ENCODE data around the gene SCRN1. TPM values are rescaled to one million over a fixed set of nuclear protein-coding genes. Genes with fewer than 3 reads are reported as not detected.
A peak's percentile ranks its signal among the peaks of the same experiment; 100 is the strongest.

Gene SCRN1
- total and polyA plus RNA-seq, 7 experiments from 2014 or later, result 1.6 to 8.7 (median 2.3) TPM

DNA sequence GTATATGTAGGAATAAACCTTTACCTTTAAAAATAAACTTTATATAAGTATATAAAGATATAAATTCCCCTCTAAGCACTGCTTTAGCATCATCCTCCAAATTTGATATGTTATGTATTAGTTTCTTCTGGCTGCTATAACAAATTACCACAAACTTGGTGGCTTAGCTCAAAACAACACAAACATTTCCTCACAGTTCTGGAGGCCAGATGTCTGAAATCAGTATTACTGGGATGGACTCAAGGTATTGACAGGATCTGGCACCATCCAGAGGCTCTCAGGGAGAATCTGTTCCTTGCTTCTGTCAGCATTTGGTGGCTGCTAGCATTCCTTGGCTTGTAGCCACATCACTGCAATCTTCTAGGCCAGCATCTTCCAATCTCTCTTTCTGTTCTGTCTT, 6.7 kb upstream of the SCRN1 start:
- Histone ChIP-seq H3K27me3 (ENCODE audit: control insufficient read depth in 2 of 2, insufficient read depth in 2 of 2, low read length in 2 of 2) (peaks cover 0 to 7% of the 10 kb centered on the region in 2 donors), H3K9me3 (ENCODE audit: control insufficient read depth in 2 of 3, low read length in 3 of 3) (peaks cover 0 to 11% (median 0%) of the 10 kb centered on the region in 3 experiments), H3K4me1 (ENCODE audit: control insufficient read depth in 2 of 2, insufficient read depth in 2 of 2, low read length in 2 of 2) (no peaks in the 10 kb centered on the region), H3K36me3 (ENCODE audit: control insufficient read depth in 2 of 3, insufficient read depth in 3 of 3, low read length in 3 of 3) (no peaks in the 10 kb centered on the region), H3K4me3 (ENCODE audit: low read length) (no peak overlapping the region), H3K27ac (ENCODE audit: low read depth, low read length) (no peak overlapping the region)
- DNase-seq, result no peak
- no peak overlapping the region for H3K4me3 Mint-ChIP-seq
- POLR2A ChIA-PET, result no interaction called here
- H3K27me3 Mint-ChIP-seq, result peaks cover 49 to 72% (median 61%) of the 10 kb centered on the region in 5 donors
- no peak overlapping the region for H3K27ac Mint-ChIP-seq
- H3K4me1 Mint-ChIP-seq, result no peaks in the 10 kb centered on the region
- no peak for ATAC-seq
- CTCF ChIA-PET, result interaction anchor here (0.5 kb wide), 1 partner anchor 353 kb away, joined by 3 read pairs; no protein-coding TSS in a partner anchor
- peaks cover 5 to 60% (median 19%) of the 10 kb centered on the region in 11 donors for H3K9me3 Mint-ChIP-seq
- H3K36me3 Mint-ChIP-seq, result peaks cover 0 to 16% (median 10%) of the 10 kb centered on the region in 5 donors
- intact Hi-C loops (cut with micrococcal nuclease), result no loop called here

DNA sequence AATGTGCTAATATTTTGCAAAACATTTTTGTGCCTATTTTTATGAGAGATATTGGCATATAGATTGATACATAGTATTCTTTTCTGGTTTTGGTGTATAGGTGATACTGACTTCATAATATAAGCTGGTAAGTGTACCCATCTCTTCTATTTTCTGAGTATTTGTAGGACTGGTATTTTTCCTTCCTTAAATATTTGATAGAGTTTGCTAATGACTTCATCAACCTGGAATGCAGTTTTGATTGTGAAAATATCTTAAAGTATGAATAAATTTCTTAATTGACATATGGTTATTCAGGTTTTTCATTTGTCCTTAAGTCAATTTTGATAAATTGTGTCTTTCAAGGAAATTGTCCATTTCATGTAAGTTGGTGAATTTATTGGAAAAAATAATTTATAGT, 6.1 kb upstream of the SCRN1 start:
- POLR2A ChIA-PET, result no interaction called here
- H3K27me3 Mint-ChIP-seq, result peaks cover 53 to 72% (median 62%) of the 10 kb centered on the region in 5 donors
- no peaks in the 10 kb centered on the region for H3K4me1 Mint-ChIP-seq
- peaks cover 0 to 7% of the 10 kb centered on the region in 2 donors for H3K27me3 ChIP-seq (ENCODE audit: control insufficient read depth in 2 of 2, insufficient read depth in 2 of 2, low read length in 2 of 2)
- H3K4me3 ChIP-seq (ENCODE audit: low read length), result no peak overlapping the region
- no peak for DNase-seq
- H3K36me3 ChIP-seq (ENCODE audit: control insufficient read depth in 2 of 3, insufficient read depth in 3 of 3, low read length in 3 of 3), result no peaks in the 10 kb centered on the region
- no peak overlapping the region for H3K4me3 Mint-ChIP-seq
- peaks cover 5 to 60% (median 21%) of the 10 kb centered on the region in 11 donors for H3K9me3 Mint-ChIP-seq
- no peak for ATAC-seq
- intact Hi-C loops (cut with micrococcal nuclease), result no loop called here
- H3K27ac Mint-ChIP-seq, result no peak overlapping the region
- no peaks in the 10 kb centered on the region for H3K4me1 ChIP-seq (ENCODE audit: control insufficient read depth in 2 of 2, insufficient read depth in 2 of 2, low read length in 2 of 2)
- no peak overlapping the region for H3K27ac ChIP-seq (ENCODE audit: low read depth, low read length)
- peaks cover 0 to 11% (median 0%) of the 10 kb centered on the region in 3 experiments for H3K9me3 ChIP-seq (ENCODE audit: control insufficient read depth in 2 of 3, low read length in 3 of 3)
- H3K36me3 Mint-ChIP-seq, result peaks cover 0 to 16% (median 10%) of the 10 kb centered on the region in 5 donors
- CTCF ChIA-PET, result no interaction called here

DNA sequence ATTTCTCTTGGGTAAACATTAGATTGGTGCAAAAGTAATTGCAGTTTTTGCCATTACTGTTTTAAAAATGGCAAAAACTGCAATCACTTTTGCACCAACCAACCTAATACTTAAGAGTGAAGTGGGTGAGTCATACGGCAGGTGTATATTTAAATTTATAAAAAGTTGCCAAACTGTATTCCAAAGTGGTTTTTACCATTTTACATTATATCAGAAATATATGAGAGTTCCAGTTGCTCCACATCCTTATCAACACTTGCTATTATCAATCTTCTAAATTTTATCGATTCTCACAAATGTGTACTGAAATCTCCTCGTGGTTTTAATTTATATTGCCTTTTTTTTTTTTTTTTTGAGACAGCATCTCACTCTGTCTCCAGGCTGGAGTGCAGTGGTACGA, 3.5 kb upstream of the SCRN1 start:
- peaks cover 3 to 4% of the 10 kb centered on the region in 2 donors for H3K27me3 ChIP-seq (ENCODE audit: control insufficient read depth in 2 of 2, insufficient read depth in 2 of 2, low read length in 2 of 2)
- Mint-ChIP-seq H3K36me3 (peaks cover 0 to 16% (median 4%) of the 10 kb centered on the region in 5 donors), H3K9me3 (peaks cover 5 to 56% (median 23%) of the 10 kb centered on the region in 11 donors), H3K4me1 (peaks cover 5 to 10% (median 6%) of the 10 kb centered on the region in 7 donors), H3K4me3 (no peak overlapping the region), H3K27ac (no peak overlapping the region), H3K27me3 (peaks cover 54 to 70% (median 57%) of the 10 kb centered on the region in 5 donors)
- H3K36me3 ChIP-seq (ENCODE audit: control insufficient read depth in 2 of 3, insufficient read depth in 3 of 3, low read length in 3 of 3), result peaks cover 0 to 3% (median 0%) of the 10 kb centered on the region in 3 experiments
- ChIA-PET CTCF (no interaction called here), POLR2A (no interaction called here)
- H3K4me3 ChIP-seq (ENCODE audit: low read length), result no peak overlapping the region
- H3K9me3 ChIP-seq (ENCODE audit: control insufficient read depth in 2 of 3, low read length in 3 of 3), result peaks cover 0 to 11% (median 0%) of the 10 kb centered on the region in 3 experiments
- ATAC-seq (no peak), DNase-seq (no peak)
- intact Hi-C loops (cut with micrococcal nuclease), result no loop called here
- no peaks in the 10 kb centered on the region for H3K4me1 ChIP-seq (ENCODE audit: control insufficient read depth in 2 of 2, insufficient read depth in 2 of 2, low read length in 2 of 2)
- no peak overlapping the region for H3K27ac ChIP-seq (ENCODE audit: low read depth, low read length)

DNA sequence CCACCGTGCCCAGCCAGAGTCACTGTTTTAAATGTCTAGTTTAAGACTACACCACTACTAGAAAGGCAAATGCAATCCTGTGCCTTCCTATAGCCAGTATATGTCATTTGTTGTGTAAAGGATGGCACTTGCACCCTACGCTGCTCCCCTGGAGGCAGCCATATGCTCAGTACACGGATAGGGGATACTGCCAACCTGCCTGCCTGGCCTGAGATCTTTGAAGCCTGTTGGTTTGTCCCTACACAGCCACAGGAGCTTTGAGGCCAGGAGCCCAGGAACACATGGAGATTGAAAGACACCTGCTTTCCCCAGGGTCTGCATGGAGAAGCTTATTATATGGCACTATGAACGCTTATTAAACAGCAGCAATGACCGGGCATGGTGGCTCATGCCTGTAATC, 2.3 kb upstream of the SCRN1 start:
- Histone ChIP-seq H3K4me3 (ENCODE audit: low read length) (no peak overlapping the region), H3K36me3 (ENCODE audit: control insufficient read depth in 2 of 3, insufficient read depth in 3 of 3, low read length in 3 of 3) (peaks cover 0 to 3% (median 0%) of the 10 kb centered on the region in 3 experiments), H3K27me3 (ENCODE audit: control insufficient read depth in 2 of 2, insufficient read depth in 2 of 2, low read length in 2 of 2) (peaks cover 1 to 7% of the 10 kb centered on the region in 2 donors), H3K9me3 (ENCODE audit: control insufficient read depth in 2 of 3, low read length in 3 of 3) (peaks cover 0 to 11% (median 0%) of the 10 kb centered on the region in 3 experiments), H3K27ac (ENCODE audit: low read depth, low read length) (no peak overlapping the region), H3K4me1 (ENCODE audit: control insufficient read depth in 2 of 2, insufficient read depth in 2 of 2, low read length in 2 of 2) (no peaks in the 10 kb centered on the region)
- DNase-seq (no peak), ATAC-seq (no peak)
- Mint-ChIP-seq H3K27ac (no peak overlapping the region), H3K4me1 (peaks cover 6 to 15% (median 7%) of the 10 kb centered on the region in 7 donors), H3K27me3 (peaks cover 56 to 73% (median 59%) of the 10 kb centered on the region in 5 donors), H3K4me3 (no peak overlapping the region), H3K9me3 (peaks cover 5 to 45% (median 17%) of the 10 kb centered on the region in 11 donors), H3K36me3 (peaks cover 0 to 14% (median 4%) of the 10 kb centered on the region in 5 donors)
- CTCF ChIA-PET, result no interaction called here
- POLR2A ChIA-PET, result no interaction called here
- intact Hi-C loops (cut with micrococcal nuclease), result no loop called here

DNA sequence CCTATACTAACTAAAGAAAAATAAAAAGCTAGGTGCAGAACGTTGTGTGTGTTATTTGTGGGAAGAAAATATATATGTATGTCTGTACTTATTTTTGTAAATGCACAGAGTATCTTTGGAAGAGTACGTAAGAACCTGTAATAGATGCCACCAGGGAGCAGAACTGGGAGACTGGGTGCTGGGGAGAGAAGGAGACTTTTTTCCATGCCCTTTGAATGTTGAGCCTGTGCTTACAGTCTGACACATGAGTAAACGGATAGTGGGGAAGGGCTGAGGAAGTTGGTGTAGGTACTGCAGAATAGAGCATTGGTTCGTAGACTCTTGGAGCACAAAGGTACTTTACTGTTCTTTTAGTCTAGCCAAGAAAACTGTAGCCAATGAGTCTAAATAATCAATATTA, 1.3 kb upstream of the SCRN1 start:
- peaks cover 0 to 4% (median 0%) of the 10 kb centered on the region in 3 experiments for H3K9me3 ChIP-seq (ENCODE audit: control insufficient read depth in 2 of 3, low read length in 3 of 3)
- no peak overlapping the region for H3K4me3 ChIP-seq (ENCODE audit: low read length)
- ATAC-seq (no peak), DNase-seq (no peak)
- no peak overlapping the region for H3K27ac ChIP-seq (ENCODE audit: low read depth, low read length)
- intact Hi-C loops (cut with micrococcal nuclease), result no loop called here
- Mint-ChIP-seq H3K4me1 (peaks cover 6 to 15% (median 7%) of the 10 kb centered on the region in 7 donors), H3K27me3 (peaks cover 48 to 67% (median 57%) of the 10 kb centered on the region in 5 donors), H3K36me3 (peaks cover 0 to 9% (median 3%) of the 10 kb centered on the region in 5 donors), H3K4me3 (peak overlapping the region in 9 of 10 donors; percentile 0 to 84 (median 63)), H3K27ac (no peak overlapping the region), H3K9me3 (peaks cover 0 to 35% (median 13%) of the 10 kb centered on the region in 11 donors)
- H3K27me3 ChIP-seq (ENCODE audit: control insufficient read depth in 2 of 2, insufficient read depth in 2 of 2, low read length in 2 of 2), result peaks cover 0 to 7% of the 10 kb centered on the region in 2 donors
- ChIA-PET CTCF (no interaction called here), POLR2A (no interaction called here)
- H3K4me1 ChIP-seq (ENCODE audit: control insufficient read depth in 2 of 2, insufficient read depth in 2 of 2, low read length in 2 of 2), result no peaks in the 10 kb centered on the region
- peaks cover 0 to 3% (median 0%) of the 10 kb centered on the region in 3 experiments for H3K36me3 ChIP-seq (ENCODE audit: control insufficient read depth in 2 of 3, insufficient read depth in 3 of 3, low read length in 3 of 3)

DNA sequence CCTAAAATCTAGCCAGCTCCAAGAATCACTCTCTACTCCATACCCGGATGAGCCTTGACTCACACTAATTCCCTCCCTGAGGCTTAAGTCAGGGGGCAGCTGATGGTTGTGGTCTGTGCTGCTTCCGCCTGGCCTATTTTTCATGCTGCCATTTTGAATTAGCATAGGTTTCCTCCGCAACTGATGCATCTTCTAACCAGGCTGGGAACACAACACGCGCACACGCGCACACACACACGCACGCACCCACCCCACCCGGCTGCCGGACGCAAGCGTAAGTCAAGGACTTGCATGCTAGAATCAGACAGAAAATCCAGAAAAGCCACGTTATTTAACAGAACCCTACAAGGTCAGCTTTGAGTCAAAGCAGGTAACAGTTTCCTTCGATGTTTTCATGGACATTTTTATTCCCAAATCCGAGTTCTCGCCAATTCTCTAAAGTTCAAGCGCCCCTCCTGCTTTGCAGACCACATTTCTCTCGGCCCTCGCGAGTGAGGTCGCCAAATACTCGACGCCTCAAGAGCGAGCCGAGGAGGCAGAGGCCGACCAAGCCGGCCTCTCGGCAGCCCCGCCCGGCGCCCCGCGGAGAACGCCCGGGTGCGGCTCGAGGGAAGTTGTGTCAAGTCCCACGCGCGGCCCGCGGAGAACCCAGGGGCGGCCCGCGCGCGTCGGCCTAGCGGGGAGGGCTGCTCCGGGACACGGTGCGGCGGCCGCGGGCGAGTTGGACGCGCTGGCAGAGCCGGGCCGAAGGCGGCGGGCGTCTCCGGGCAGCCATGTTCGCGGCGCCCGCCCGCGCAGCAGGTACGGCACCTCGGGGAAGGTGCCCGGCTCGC, 961 bp downstream of the SCRN1 start:
- peak; percentile 62 for ATAC-seq
- ChIA-PET CTCF (no interaction called here), POLR2A (no interaction called here)
- Mint-ChIP-seq H3K27me3 (peaks cover 43 to 69% (median 57%) of the 10 kb centered on the region in 5 donors), H3K4me1 (peaks cover 6 to 15% (median 7%) of the 10 kb centered on the region in 7 donors), H3K36me3 (peaks cover 0 to 10% (median 3%) of the 10 kb centered on the region in 5 donors), H3K27ac (peak overlapping the region in 5 of 9 donors; percentile 3 to 72 (median 44)), H3K4me3 (peak overlapping the region; percentile 68 to 85 (median 80)), H3K9me3 (peaks cover 0 to 20% (median 8%) of the 10 kb centered on the region in 11 donors)
- Histone ChIP-seq H3K9me3 (ENCODE audit: control insufficient read depth in 2 of 3, low read length in 3 of 3) (peaks cover 0 to 4% (median 0%) of the 10 kb centered on the region in 3 experiments), H3K4me1 (ENCODE audit: control insufficient read depth in 2 of 2, insufficient read depth in 2 of 2, low read length in 2 of 2) (no peaks in the 10 kb centered on the region), H3K27me3 (ENCODE audit: control insufficient read depth in 2 of 2, insufficient read depth in 2 of 2, low read length in 2 of 2) (peaks cover 0 to 7% of the 10 kb centered on the region in 2 donors), H3K27ac (ENCODE audit: low read depth, low read length) (peak overlapping the region; percentile 54), H3K4me3 (ENCODE audit: low read length) (peak overlapping the region; percentile 52), H3K36me3 (ENCODE audit: control insufficient read depth in 2 of 3, insufficient read depth in 3 of 3, low read length in 3 of 3) (peaks cover 0 to 3% (median 0%) of the 10 kb centered on the region in 3 experiments)
- DNase-seq, result peak in 8 of 9 donors; percentile 2 to 36 (median 21)
- intact Hi-C loops (cut with micrococcal nuclease), result loop anchor here (2.0 to 5.0 kb wide), 2 partner anchors 38 to 39 kb away; partner anchors contain the start of genes FKBP14 (in 2 of the 2) and PLEKHA8 (in 1 of the 2)
